ENCODE measurements around the gene FMO5. TPM values are rescaled to one million over a fixed set of nuclear protein-coding genes. Genes with fewer than 3 reads are reported as not detected.

The FMO5 gene
- total and polyA plus RNA-seq, 2 of the 13 experiments (the other 11 are each of a cell fraction or from before 2014, with no cell fraction given) = 48.2 to 149 TPM

DNA sequence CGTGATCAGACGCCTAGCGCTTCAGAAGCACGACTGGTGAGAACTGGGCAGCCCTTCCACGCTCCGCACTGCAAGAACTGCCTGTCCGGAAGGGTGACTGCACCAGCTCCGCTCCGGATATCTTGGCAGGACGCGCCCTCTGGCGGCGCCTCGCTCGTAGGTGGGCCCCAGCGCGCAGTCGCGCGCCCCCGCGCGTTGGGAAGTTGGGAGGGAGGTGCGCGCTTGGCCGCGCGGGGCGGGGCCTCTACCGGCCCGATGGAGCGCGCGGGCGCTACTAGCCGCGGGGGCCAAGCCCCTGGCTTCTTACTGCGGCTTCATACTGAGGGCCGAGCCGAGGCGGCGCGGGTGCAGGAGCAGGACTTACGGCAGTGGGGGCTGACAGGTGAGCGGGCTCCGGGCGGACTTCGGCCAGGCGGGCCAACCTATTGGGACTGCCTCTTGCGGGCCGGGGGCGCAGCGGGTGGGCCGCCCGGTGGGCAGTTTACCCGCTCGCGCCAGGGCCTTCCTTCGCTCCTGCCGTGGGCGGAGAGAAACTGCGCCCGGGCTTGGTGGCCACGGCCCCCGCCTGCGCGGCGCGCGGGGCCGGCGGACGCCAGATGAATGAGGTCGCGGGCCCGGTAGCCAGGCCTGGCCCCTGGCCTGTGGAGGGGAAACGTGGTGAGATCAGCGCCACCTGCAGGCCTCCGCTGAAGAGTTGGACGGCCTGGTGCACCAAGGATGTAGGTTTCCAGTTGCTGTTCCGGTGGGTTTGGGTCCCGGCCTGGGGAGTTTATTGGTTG is 17.5 kb upstream of the FMO5 start, which contains the start of gene CHD1L (continued):
- TF ChIP-seq NFKB2 (CRISPR knock-in tag; IDR thresholded peaks at IDR 0.05; ENCODE audit: borderline replicate concordance) (peak; percentile 93), U2AF1 (optimal IDR thresholded peaks at IDR 0.05; ENCODE audit: low read depth, low read length) (peak; percentile 37), ZNF33A (CRISPR knock-in tag; IDR thresholded peaks at IDR 0.05; ENCODE audit: borderline replicate concordance) (no peak), IRX3 (CRISPR knock-in tag; IDR thresholded peaks at IDR 0.05; ENCODE audit: borderline replicate concordance, low read depth) (peak; percentile 96; the same call in 1 of the 2 replicates), HOXA9 (CRISPR knock-in tag; IDR thresholded peaks at IDR 0.05; ENCODE audit: borderline replicate concordance) (peak; percentile 61; the same call in 1 of the 2 replicates), CREM (IDR thresholded peaks at IDR 0.05) (no peak), CREM (CRISPR knock-in tag; IDR thresholded peaks at IDR 0.05) (no peak), ZNF543 (CRISPR knock-in tag; IDR thresholded peaks at IDR 0.05) (peak; percentile 30; the same call in 1 of the 2 replicates), RFXANK (CRISPR knock-in tag; IDR thresholded peaks at IDR 0.05) (peak; percentile 53; the same call in 1 of the 2 replicates), STAG1 (CRISPR knock-in tag; IDR thresholded peaks at IDR 0.05) (peak; percentile 98), SMAD3 (CRISPR knock-in tag; IDR thresholded peaks at IDR 0.05) (0 out of 2 replicates have a peak, but pooled peaks have one; percentile 2), ZNF660 (CRISPR knock-in tag; IDR thresholded peaks at IDR 0.05; ENCODE audit: borderline replicate concordance, low read depth) (no peak), NRL (CRISPR knock-in tag; IDR thresholded peaks at IDR 0.05; ENCODE audit: borderline replicate concordance) (peak; percentile 67; the same call in 1 of the 2 replicates), NONO (IDR thresholded peaks at IDR 0.05) (no peak), NONO (CRISPR knock-in tag; conservative IDR thresholded peaks at IDR 0.05) (peak; percentile 94), EEA1 (CRISPR knock-in tag; IDR thresholded peaks at IDR 0.05; ENCODE audit: borderline replicate concordance) (0 out of 2 replicates have a peak, but pooled peaks have one; percentile 9), ISX (CRISPR knock-in tag; conservative IDR thresholded peaks at IDR 0.05) (peak; percentile 70), THYN1 (CRISPR knock-in tag; IDR thresholded peaks at IDR 0.05; ENCODE audit: borderline replicate concordance, low read depth) (peak; percentile 91; the same call in 1 of the 2 replicates), CHD2 (IDR thresholded peaks at IDR 0.05; ENCODE audit: low read depth, low read length) (0 out of 2 replicates have a peak, but pooled peaks have one; percentile 19), ZSCAN20 (CRISPR knock-in tag; IDR thresholded peaks at IDR 0.05; ENCODE audit: borderline replicate concordance) (peak; percentile 62; the same call in 1 of the 2 replicates)
- TF ChIP-seq, protein P1, sequence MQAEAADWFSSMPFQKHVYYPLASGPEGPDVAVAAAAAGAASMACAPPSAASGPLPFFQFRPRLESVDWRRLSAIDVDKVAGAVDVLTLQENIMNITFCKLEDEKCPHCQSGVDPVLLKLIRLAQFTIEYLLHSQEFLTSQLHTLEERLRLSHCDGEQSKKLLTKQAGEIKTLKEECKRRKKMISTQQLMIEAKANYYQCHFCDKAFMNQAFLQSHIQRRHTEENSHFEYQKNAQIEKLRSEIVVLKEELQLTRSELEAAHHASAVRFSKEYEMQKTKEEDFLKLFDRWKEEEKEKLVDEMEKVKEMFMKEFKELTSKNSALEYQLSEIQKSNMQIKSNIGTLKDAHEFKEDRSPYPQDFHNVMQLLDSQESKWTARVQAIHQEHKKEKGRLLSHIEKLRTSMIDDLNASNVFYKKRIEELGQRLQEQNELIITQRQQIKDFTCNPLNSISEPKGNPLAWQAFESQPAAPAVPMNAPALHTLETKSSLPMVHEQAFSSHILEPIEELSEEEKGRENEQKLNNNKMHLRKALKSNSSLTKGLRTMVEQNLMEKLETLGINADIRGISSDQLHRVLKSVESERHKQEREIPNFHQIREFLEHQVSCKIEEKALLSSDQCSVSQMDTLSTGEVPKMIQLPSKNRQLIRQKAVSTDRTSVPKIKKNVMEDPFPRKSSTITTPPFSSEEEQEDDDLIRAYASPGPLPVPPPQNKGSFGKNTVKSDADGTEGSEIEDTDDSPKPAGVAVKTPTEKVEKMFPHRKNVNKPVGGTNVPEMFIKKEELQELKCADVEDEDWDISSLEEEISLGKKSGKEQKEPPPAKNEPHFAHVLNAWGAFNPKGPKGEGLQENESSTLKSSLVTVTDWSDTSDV (CRISPR knock-in tag; IDR thresholded peaks at IDR 0.05) = no peak
- TF ChIP-seq, protein P2, sequence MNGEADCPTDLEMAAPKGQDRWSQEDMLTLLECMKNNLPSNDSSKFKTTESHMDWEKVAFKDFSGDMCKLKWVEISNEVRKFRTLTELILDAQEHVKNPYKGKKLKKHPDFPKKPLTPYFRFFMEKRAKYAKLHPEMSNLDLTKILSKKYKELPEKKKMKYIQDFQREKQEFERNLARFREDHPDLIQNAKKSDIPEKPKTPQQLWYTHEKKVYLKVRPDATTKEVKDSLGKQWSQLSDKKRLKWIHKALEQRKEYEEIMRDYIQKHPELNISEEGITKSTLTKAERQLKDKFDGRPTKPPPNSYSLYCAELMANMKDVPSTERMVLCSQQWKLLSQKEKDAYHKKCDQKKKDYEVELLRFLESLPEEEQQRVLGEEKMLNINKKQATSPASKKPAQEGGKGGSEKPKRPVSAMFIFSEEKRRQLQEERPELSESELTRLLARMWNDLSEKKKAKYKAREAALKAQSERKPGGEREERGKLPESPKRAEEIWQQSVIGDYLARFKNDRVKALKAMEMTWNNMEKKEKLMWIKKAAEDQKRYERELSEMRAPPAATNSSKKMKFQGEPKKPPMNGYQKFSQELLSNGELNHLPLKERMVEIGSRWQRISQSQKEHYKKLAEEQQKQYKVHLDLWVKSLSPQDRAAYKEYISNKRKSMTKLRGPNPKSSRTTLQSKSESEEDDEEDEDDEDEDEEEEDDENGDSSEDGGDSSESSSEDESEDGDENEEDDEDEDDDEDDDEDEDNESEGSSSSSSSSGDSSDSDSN (CRISPR knock-in tag; IDR thresholded peaks at IDR 0.05) = peak; percentile 83; the same call in 1 of the 2 replicates
- TF ChIP-seq, protein P3, sequence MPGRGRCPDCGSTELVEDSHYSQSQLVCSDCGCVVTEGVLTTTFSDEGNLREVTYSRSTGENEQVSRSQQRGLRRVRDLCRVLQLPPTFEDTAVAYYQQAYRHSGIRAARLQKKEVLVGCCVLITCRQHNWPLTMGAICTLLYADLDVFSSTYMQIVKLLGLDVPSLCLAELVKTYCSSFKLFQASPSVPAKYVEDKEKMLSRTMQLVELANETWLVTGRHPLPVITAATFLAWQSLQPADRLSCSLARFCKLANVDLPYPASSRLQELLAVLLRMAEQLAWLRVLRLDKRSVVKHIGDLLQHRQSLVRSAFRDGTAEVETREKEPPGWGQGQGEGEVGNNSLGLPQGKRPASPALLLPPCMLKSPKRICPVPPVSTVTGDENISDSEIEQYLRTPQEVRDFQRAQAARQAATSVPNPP (CRISPR knock-in tag; IDR thresholded peaks at IDR 0.05) = peak; percentile 92; the same call in 1 of the 2 replicates

Data from HepG2 (cell line).